ENCODE results near the gene FHIT.
A peak's percentile ranks its signal among the peaks of the same experiment; 100 is the strongest.

The FHIT gene

DNA sequence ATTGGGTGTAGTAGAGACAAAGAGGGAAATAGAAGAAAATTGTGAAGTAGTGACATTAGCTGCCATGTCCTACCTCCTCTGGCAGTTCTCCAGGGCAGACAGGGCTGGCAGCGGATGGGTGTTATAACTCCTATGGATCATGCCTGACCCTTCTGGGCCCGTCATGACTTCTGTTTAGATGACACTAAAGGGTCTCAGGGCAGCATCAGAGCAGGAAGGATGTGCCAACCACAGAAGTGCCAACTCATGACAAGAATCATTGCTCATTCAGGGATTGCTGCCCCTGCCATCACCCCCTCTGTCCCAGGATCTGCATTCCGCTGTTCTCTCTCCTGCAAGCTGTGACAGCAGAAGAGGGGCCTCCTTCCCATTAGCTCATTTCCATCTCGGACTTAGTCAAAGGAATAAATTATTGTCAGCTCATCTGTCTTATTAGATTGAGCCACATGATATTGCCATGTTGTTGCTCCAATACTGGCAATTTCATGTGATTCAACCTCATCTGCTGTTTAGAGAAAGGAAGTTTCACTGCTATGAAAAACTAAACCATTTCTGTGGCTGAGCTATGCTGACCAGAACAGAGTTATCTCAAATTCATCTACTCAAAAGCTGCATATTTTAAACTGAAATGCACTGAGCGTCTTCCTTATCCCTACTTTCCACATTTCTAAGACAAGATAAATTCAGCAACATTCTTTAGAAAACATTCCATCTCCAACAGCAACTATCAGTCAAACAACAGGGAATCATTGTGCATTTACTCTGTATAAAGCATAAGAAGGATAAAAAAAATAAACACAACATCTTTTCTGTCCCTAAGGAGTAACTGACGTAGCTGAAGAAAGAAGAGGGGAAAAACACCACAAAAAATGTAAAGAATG is 271.6 kb downstream of the FHIT start:
- DNase-seq, result no peak

- DNase-seq, result no peak
Observed at GRCh38 chr3:60973321-60973720, 277.9 kb downstream of the FHIT start.

- no peak for DNase-seq
Observed at GRCh38 chr3:60972599-60972998, 278.7 kb downstream of the FHIT start.

DNA sequence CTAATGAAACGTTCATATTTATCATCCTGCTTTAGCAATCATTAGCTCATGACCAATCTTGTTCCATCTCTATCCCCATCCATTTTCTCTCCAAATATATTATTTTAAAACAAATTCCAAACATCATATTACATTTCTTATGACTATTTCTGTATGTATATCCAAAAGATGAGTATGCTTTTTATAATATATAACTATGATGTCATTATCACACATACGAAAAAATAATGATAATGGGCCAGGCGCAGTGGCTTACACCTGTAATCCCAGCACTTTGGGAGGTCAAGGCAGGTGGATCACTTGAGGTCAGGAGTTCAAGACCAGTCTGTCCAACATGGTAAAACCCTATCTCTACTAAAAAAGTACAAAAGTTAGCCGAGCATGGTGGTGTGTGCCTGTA is 280.4 kb downstream of the FHIT start:
- no peak for DNase-seq

- DNase-seq, result no peak
Observed at GRCh38 chr3:60967141-60967540, 284.1 kb downstream of the FHIT start.

DNA sequence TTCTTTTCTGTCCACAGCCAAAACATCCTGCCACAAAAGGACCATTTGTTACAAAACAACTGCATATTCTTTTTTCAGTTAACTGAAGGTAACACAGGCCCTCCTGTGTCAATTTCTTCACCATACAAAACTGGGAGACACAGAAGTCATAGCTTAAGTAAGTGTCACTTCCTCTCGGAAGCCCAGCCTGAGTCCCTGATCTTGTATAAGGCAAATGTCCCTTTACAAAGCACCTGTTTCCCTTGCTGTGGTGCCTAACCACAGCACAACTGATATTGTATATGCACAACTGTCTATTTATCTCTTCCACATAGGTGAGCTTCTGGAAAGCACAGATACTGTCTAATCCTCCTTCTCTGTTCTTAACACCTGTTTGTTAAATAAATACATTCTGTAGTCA is 293.7 kb downstream of the FHIT start:
- no peak for DNase-seq

DNA sequence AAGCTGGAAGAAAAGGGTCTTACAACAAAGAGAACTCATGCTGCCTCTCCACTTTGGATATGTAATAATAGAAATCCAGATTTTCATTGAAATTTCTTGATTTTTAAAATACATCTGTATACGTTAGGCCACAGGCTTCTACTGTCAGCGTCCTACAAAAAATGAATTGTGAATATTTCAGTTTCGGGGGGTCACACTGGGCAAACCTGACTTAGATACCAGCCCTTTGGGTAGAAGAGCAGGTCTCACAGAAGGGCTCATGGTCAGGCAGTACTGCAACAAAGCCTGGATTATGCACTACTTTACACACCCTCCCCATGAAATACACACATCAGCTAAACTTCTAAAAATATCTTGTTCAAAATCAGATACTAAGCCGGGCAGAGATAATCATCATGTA is 294.5 kb downstream of the FHIT start:
- DNase-seq, result no peak

DNA sequence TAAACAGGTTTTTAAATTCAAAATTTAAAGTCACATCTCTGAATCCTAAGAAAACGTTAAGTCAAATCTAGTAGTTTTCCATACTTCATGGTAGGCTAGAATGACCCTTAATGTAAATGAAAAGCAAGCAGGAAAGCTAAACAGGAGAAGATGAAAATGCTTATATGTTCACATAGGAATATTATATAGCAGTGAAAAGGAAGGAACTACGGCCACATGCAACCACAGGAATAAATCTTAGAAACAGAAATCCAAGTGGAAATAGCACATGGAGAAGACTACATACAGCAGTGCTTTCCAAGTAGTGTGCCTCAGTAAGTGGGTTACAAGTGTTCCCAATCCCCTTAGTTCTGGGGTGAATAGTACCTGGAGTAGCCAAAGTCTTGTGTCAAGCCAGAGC is 296.2 kb downstream of the FHIT start:
- DNase-seq, result no peak

GRCh38 chr3:60954048-60954447 is 297.2 kb downstream of the FHIT start:
- DNase-seq, result peak in 1 of 2 experiments; percentile 3

- DNase-seq, result no peak
Observed at GRCh38 chr3:60953351-60953750, 297.9 kb downstream of the FHIT start.

DNA sequence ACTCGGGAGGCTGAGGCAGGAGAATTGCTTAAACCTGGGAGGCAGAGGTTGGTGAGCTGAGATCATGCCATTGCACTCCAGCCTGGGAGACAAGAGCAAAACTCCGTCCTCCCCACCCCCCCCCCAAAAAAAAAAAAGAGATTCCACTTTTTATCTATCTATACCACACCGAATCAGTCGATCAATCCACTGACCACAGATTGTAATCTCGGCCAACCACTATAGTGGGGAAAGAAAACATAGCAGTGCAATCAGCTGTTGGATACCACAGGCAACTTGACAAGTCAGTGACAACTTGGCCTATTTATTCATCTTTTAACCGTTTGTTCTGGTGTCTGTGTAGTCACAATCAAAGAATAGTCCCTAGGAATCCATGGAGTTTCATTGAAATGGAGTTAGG is 299.2 kb downstream of the FHIT start:
- no peak for DNase-seq

DNA sequence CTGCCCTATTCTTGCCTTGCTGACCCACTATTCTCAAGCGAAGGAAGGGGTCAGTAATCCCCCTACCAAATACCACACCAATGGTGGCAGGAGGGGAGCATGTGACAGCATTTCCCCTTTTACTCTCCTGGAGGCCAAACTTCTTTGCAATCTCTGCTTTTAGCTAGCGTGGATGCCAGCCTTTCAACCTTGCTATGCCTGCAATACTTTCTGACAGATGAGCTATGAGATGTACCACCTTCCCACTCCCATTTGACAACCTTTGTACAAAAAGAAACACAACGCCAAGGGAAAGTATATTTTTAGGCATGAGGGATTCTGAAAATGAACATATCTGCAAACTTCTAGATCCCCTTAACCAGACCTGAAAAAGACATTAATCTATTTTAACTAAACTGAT is 302.1 kb downstream of the FHIT start:
- DNase-seq, result no peak

DNA sequence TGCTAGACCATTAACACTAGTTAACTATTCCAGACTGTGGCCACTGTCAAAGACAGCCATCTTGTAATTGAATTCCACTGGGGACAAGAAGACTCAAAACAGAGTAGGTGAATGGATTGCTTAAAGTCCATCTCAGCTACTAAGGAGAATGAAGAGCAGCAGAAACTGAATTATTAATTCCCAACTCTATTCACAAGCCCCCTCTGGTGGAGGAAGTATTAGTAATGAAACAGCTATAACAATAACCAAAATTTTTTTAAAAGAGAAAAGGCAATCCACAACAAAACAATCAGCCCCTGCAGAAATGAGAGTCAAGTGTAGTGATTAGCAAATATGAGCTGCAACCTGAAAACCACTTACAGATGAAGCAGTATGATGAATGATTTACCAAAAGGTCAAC is 302.8 kb downstream of the FHIT start:
- DNase-seq, result peak in 1 of 2 experiments; percentile 5

- no peak for DNase-seq
Observed at GRCh38 chr3:60935709-60936108, 315.5 kb downstream of the FHIT start.

GRCh38 chr3:60933824-60934223 is 317.4 kb downstream of the FHIT start:
- DNase-seq, result peak in 1 of 2 experiments; percentile 48

GRCh38 chr3:60932643-60933042 is 318.6 kb downstream of the FHIT start:
- DNase-seq, result no peak

- DNase-seq, result no peak
Observed at GRCh38 chr3:60932170-60932569, 319.1 kb downstream of the FHIT start.

DNA sequence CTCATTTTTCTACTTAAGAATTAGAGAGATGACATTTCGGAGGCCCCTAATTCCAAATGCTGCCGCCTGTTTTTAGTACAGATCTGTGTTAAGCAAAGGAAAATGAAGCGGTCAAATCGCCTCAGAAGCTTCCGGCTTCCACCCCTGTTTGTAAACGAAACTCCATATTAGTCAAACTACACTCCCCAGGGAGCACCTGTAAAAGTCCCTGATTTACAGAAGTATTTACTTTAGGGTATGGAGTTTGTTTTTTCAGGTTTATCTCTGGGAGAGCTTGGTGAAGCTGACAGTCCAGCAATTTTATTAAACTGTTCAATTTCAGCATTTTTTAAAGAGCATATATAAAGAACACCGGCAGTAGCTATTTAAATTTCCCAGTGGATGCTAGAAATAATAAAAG is 319.8 kb downstream of the FHIT start:
- DNase-seq, result peak in 1 of 2 experiments; percentile 51

DNA sequence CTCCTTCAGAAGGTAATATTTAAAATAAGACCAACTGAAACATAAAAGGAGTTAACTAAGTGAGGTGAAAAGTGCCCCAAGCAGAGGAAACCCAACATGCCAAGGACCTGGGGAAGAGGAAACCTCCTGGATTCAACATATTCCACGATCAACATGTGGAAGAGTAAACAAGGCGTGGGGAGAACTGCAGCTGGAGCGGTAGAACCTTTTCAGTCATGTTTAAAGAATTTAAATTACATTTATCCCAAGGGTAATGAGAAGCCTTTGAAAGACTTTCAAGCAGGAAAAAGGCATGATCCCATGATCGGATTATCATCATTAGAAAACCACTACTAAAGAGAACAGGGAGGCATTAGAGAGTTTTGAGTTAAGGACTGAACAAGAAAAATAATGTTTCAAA is 330.7 kb downstream of the FHIT start:
- DNase-seq, result no peak

- no peak for DNase-seq
Observed at GRCh38 chr3:60919296-60919695, 332.0 kb downstream of the FHIT start.

- peak in 1 of 2 experiments; percentile 37 for DNase-seq
Observed at GRCh38 chr3:60917141-60917540, 334.1 kb downstream of the FHIT start.

GRCh38 chr3:60916546-60916945 is 334.7 kb downstream of the FHIT start:
- no peak for DNase-seq

GRCh38 chr3:60913474-60913873 is 337.8 kb downstream of the FHIT start:
- DNase-seq, result no peak

DNA sequence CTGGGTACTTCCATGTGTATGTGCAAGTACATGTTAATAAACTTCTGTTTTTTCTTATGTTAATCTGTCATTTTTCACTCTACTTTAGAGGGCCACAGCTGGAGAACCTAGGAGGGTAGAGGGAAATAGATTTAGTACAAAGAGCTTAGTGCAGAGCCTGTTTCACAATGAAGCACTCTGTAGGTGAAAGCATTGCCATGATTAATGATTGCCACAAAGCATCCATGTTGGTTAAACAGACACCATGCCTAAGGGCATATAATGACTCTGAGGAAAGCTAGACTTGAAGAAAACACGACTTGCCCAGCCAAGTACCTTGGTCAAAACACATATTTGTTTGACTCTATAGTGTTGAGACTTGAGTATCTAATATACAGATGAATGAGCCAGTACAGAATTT is 338.4 kb downstream of the FHIT start:
- no peak for DNase-seq

GRCh38 chr3:60912142-60912541 is 339.1 kb downstream of the FHIT start:
- no peak for DNase-seq
